VCaP (cell line): ENCODE results near the gene SND1.

ENCODE experiments used
- H3K27ac ChIP-seq: fragments of 450-650 bp; 2 replicates; pipeline ENCODE4 v1.5.1; 2017
- TF ChIP-seq, protein P1 (sequence below): fragments of 450-650 bp; conservative IDR thresholded peaks from 2 replicates; pipeline ENCODE4 v1.5.1; 2017; ENCODE audit warnings: mild to moderate bottlenecking, moderate library complexity

Gene SND1

DNA sequence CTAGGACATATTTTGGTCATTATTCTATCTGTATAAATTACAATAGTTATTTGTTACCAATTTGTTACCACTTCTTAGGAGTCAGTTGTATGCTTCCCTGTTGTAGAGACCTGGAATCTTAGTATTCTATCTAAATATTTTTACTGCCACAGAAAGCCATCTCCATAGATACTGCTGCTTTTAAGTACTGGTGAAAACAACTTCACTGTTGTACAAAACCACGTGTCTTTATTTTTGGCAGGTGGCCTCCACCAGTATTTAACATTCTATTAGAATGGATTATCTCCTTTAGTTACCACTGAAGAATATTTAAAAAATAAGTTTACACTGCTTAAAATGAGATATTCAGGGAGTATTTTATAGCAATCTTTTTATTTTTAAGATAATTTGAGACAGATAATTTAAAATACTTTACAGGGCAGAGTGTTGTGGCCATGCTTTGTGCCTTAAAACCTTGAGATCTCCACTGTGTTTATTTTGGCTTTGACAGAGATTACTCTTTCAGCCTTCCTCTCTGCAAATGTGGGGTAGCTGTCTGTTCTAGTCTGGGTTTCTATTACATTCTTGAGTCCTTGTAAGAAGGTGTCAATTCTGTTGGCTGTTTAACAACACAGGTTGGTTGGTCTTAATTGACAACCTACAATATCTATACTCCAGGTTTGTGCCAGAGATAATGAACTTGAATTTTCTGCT lies 193.7 kb downstream of the SND1 start:
- TF ChIP-seq, protein P1, sequence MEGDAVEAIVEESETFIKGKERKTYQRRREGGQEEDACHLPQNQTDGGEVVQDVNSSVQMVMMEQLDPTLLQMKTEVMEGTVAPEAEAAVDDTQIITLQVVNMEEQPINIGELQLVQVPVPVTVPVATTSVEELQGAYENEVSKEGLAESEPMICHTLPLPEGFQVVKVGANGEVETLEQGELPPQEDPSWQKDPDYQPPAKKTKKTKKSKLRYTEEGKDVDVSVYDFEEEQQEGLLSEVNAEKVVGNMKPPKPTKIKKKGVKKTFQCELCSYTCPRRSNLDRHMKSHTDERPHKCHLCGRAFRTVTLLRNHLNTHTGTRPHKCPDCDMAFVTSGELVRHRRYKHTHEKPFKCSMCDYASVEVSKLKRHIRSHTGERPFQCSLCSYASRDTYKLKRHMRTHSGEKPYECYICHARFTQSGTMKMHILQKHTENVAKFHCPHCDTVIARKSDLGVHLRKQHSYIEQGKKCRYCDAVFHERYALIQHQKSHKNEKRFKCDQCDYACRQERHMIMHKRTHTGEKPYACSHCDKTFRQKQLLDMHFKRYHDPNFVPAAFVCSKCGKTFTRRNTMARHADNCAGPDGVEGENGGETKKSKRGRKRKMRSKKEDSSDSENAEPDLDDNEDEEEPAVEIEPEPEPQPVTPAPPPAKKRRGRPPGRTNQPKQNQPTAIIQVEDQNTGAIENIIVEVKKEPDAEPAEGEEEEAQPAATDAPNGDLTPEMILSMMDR = no peak
- H3K27ac ChIP-seq = peak overlapping the region; percentile 48

DNA sequence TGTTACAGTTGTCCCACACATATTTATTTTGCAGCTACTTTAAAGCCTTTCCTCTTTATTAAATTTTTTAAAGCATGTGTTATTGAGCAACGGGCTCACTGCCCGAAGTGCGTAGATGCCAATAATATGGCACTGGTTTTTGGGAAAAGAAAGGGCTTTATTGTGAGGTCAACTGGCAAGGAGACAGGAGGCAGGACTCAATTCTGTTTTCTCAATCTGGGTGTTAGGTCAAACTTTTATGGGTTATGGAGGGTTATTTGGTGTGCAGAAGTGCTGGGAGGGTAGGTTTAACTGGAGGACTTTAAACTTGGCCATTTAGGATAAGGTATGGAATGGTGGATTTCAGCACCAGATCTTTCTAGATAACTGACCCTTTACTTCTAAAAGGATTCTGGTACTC lies 195.6 kb downstream of the SND1 start:
- no peak overlapping the region for H3K27ac ChIP-seq
- TF ChIP-seq, protein P1 = no peak

DNA sequence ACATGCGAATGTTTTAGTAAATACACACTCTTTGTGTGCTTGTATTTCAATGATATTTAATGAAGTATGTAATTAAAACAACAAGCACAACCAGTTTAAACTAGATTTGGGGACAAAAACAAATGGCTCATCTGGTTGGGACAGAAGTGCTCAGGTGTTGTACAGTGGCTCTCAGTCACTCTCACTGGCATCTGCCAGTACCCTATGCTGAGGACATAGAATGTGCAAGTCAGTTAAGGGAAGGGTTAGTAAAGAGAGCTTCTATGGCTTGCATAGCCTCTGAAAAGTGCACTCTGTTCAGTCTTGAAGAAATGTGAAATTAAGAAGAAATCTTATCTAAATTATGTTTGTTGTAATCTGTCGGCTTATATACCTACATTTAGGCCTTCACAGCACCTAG lies 196.2 kb downstream of the SND1 start:
- H3K27ac ChIP-seq = no peak overlapping the region
- TF ChIP-seq, protein P1 = no peak

DNA sequence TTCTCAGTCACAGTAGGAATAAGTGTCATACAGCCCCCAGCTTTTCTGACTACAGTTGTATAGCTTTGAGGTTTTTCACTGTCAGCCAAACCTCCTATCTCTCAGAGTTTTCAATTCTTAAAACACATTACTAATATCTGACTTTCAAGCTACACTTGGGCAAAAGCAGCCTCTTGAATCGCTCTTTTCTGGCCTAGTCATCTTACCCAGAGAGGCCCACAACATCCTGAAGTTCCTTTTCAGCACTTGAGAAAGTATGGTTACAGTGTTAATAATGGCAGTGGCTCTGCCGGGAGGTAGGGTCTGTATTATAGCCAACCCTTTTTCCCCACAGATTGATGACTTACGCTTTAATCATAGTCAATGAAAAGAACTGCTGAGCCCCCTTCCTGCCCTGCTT lies 198.2 kb downstream of the SND1 start:
- H3K27ac ChIP-seq = no peak overlapping the region
- TF ChIP-seq, protein P1 = no peak

DNA sequence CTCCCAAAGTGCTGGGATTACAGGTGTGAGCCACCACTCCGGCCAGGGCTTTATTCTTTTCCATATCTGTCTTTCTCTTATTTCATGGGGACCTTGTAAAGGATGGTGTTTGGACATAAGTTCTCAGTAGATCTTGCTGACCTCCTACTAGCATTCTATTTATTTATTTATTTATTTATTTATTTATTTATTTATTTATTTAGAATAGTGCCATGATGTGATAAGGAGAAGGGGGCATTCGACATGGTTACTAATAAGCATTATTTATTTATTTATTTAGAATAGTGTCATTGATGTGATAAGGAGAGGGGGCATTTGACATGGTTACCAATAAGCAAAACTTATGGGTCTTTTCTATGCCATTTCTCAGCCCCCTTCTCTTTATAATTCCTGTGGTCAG lies 202.4 kb downstream of the SND1 start:
- TF ChIP-seq, protein P1 = no peak
- H3K27ac ChIP-seq = no peak overlapping the region

DNA sequence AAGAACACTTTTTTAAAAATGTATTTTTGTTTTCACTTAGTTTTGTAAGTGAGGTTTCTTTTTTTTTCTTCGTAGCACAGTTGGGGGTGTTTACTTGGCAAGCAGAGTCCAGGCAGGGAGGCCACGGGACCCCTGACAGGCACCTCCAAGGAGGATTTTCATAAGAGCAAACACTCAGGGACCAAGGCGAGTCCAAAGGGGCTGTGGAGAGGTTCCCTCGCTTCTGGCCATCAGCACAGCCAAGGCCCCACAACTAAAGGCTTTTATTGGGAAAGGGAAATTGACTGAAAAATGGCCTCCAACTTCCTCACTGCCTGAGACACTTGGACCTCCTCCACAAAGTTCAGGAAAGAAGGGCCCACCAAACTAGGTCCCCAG lies 205.5 kb downstream of the SND1 start:
- TF ChIP-seq, protein P1 = no peak
- no peak overlapping the region for H3K27ac ChIP-seq

DNA sequence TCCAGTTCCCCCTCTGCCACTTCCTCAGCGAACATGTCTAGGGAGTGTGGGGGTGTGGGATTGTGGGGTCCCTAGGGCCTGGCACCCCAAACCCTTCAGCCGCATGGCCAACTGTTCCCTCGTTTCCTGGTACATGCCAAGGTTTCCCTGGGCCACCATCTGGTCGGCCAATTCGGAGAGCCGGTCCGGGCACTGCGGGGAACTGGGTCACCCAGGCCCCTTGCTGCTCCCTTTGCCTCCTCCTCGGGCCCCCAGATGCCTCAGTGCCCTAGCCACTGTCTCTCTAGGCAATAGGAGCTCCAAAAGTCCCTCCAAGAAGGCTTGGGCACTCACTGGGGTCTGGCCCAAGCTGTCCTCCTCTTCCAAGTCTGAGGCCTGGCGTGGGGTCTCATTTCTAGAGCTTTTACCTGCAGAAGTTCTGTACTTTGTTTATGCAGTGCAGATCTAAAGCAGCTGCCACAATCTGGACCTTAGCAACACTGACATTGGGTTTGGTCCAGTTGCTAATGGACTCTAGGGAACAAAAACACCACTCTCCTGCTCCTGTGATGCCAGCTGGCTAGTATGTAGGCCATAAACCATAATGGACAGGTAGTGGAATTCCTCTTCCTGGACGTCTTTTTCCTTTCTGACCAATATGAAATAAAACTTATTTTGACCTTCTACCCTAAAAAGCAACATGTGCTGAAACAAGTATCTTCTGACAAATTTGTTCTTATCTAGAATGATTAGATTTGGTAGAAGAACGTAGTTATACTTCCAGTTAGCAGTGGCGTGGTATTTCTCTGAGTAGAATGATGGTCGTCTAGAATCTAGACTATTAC lies 206.3 kb downstream of the SND1 start:
- no peak overlapping the region for H3K27ac ChIP-seq
- TF ChIP-seq, protein P1 = no peak
